Left lung (tissue), 10 donors: Measurements from ENCODE around the gene IGF1R. TPM values are rescaled to one million over a fixed set of nuclear protein-coding genes. Genes with fewer than 3 reads are reported as not detected.
A peak's percentile ranks its signal among the peaks of the same experiment; 100 is the strongest.

Experiments
- ATAC-seq: fragments of 200-7000 bp; cut with Tn5 transposase; one replicate; pipeline ENCODE4 v1.9.1; 2020; ENCODE audit warnings: moderate library complexity
- DNase-seq, 4 donors: peaks; one replicate each; pipeline ENCODE4 v3.0.0-alpha.2; 2013 to 2020
- H3K27ac ChIP-seq, 2 donors: fragments of 200-600 bp; sonication (generic) in 1 of 2; one replicate each; pipeline versions ENCODE4 v1.5.0 to v1.8.0; 2020 to 2021
- H3K27me3 ChIP-seq, 2 donors: fragments of 200-600 bp; sonication (generic) in 1 of 2; one replicate each; pipeline versions ENCODE4 v1.5.0 to v1.8.0; 2020 to 2021
- H3K36me3 ChIP-seq, 2 donors: fragments of 200-600 bp; sonication (generic) in 1 of 2; one replicate each; pipeline versions ENCODE4 v1.5.0 to v1.8.0; 2020 to 2021
- H3K4me1 ChIP-seq, 2 donors: fragments of 200-600 bp; one replicate each; pipeline ENCODE4 v1.8.0; 2021
- H3K4me3 ChIP-seq, 2 donors: fragments of 200-600 bp; sonication (generic) in 1 of 2; one replicate each; pipeline versions ENCODE4 v1.5.0 to v1.8.0; 2020 to 2021; ENCODE audit warnings: mild to moderate bottlenecking in 1 of 2
- H3K9me3 ChIP-seq, 2 donors: fragments of 200-600 bp; sonication (generic) in 1 of 2; one replicate each; pipeline versions ENCODE4 v1.5.0 to v1.8.0; 2020 to 2021
- CTCF ChIP-seq, 2 donors: fragments of 200-600 bp; sonication (generic) in 1 of 2; IDR thresholded peaks; one replicate each; pipeline versions ENCODE4 v1.5.0 to v1.8.0; 2021; ENCODE audit warnings: antibody characterized with exemption in 2 of 2
- intact Hi-C, 2 donors: fragments of 100-400 bp; cut with DNase I; formaldehyde crosslinking; loops; one replicate each; pipeline versions ENCODE4 v1.11.2 to v1.14.2; 2022
- polyA plus RNA-seq, 6 donors: library from polyadenylated mRNA; unstranded; fragments of 120-200 nt; gene quantifications; one replicate each; pipeline ENCODE4 v1.2.1, GENCODE V29; 2013; ENCODE audit not compliant: insufficient read length in 6 of 6
- total RNA-seq, 2 donors: library from RNA; stranded (reverse); fragmentation: NEBNext Ultra II Directional; extraction: Animal tissue kit (Norgen Biotek cat#: 25700); gene quantifications; one replicate each; pipeline ENCODE4 v1.2.1, GENCODE V29; 2021
- donor health status: DM: no; HTN: yes; CAD: no.
- donor health status: DM: no; HTN: no; CAD: no.

IGF1R gene
- total and polyA plus RNA-seq, 8 donors = 32.0 to 41.0 (median 37.0) TPM

- Histone ChIP-seq H3K27me3 (no peaks in the 10 kb centered on the region), H3K36me3 (peaks cover 0 to 71% of the 10 kb centered on the region in 2 donors), H3K4me3 (no peak overlapping the region), H3K9me3 (no peaks in the 10 kb centered on the region), H3K27ac (no peak overlapping the region), H3K4me1 (peaks cover 5 to 7% of the 10 kb centered on the region in 2 donors)
- no peak for DNase-seq
- intact Hi-C loops = no loop called here
- TF ChIP-seq CTCF (IDR thresholded peaks at IDR 0.05) = no peak
- no peak for ATAC-seq
Observed at GRCh38 chr15:98938105-98938417, 289.7 kb downstream of the IGF1R start.

- Histone ChIP-seq H3K27me3 (no peaks in the 10 kb centered on the region), H3K4me3 (no peak overlapping the region), H3K4me1 (peaks cover 5 to 9% of the 10 kb centered on the region in 2 donors), H3K9me3 (no peaks in the 10 kb centered on the region), H3K36me3 (peaks cover 0 to 67% of the 10 kb centered on the region in 2 donors), H3K27ac (no peak overlapping the region)
- DNase-seq = no peak
- intact Hi-C loops = no loop called here
- TF ChIP-seq CTCF (IDR thresholded peaks at IDR 0.05) = no peak
- no peak for ATAC-seq
Observed at GRCh38 chr15:98938799-98939198, 290.5 kb downstream of the IGF1R start.

GRCh38 chr15:98939311-98940080 is 291.2 kb downstream of the IGF1R start:
- Histone ChIP-seq H3K27me3 (no peaks in the 10 kb centered on the region), H3K27ac (no peak overlapping the region), H3K36me3 (peaks cover 0 to 65% of the 10 kb centered on the region in 2 donors), H3K4me1 (peaks cover 5 to 9% of the 10 kb centered on the region in 2 donors), H3K9me3 (no peaks in the 10 kb centered on the region), H3K4me3 (no peak overlapping the region)
- ATAC-seq (no peak), DNase-seq (no peak)
- intact Hi-C loops = no loop called here
- TF ChIP-seq CTCF (IDR thresholded peaks at IDR 0.05) = no peak

DNA sequence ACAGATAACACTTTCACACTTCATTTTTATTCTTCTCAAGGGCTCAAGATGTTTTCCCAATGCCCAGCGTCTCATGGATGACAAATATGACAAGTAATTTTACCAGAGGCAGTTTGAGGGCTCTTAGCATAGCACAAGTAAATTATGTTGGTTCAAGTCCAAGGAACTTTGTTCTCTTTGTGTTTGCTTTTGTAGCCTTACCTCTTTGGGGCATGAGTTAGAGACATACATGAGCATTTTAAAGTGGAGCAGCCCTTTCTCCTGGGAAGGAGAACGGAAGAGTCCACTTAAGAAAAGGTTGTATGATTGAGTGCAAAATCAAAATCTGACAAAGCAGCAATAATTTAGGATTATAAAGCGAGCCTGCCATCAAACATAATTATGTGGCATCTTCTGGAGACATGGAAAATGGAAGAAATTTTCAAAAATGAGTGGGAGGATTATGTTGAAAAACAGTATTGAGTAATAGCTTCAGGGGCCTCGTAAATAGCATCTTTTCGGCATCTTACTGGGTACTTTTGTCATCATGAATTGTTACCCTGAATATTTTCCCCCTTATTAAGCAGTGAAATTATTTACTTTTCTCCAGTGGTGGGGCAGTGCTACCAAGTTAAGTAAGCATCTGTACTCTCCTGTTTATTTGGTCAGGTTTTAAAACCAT is 293.4 kb downstream of the IGF1R start:
- H3K27me3 ChIP-seq = no peaks in the 10 kb centered on the region
- DNase-seq (peak in 1 of 4 donors; percentile 41), ATAC-seq (peak; percentile 85)
- H3K4me1 ChIP-seq = peaks cover 5 to 15% of the 10 kb centered on the region in 2 donors
- TF ChIP-seq CTCF (IDR thresholded peaks at IDR 0.05) = no peak
- no peak overlapping the region for H3K4me3 ChIP-seq
- peaks cover 0 to 57% of the 10 kb centered on the region in 2 donors for H3K36me3 ChIP-seq
- intact Hi-C loops = no loop called here
- no peak overlapping the region for H3K27ac ChIP-seq
- no peaks in the 10 kb centered on the region for H3K9me3 ChIP-seq

DNA sequence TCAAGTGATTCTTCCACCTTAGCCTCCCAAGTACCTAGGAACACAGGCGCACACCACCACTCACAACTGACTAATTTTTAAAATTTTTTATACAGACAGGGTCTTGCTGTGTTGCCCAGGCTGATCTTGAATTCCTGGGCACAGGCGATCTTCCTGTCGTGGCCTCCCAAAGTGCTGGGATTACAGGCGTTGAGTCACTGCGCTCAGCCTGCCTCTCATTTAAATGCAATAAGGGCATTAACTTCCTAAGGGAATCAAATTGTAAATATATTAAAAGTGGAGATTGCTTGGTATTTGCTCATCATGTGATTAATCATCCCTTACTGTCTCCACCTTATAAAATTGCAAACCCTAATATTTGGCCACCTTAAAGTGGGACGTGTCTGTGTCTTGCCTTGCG is 294.1 kb downstream of the IGF1R start:
- TF ChIP-seq CTCF (IDR thresholded peaks at IDR 0.05) = no peak
- Histone ChIP-seq H3K4me3 (no peak overlapping the region), H3K9me3 (no peaks in the 10 kb centered on the region), H3K4me1 (peaks cover 5 to 21% of the 10 kb centered on the region in 2 donors), H3K27me3 (no peaks in the 10 kb centered on the region), H3K36me3 (peaks cover 0 to 57% of the 10 kb centered on the region in 2 donors), H3K27ac (no peak overlapping the region)
- intact Hi-C loops = no loop called here
- ATAC-seq (no peak), DNase-seq (no peak)
